Endodermal cell (in vitro differentiated cells): ENCODE results near the gene LAYN. TPM values are rescaled to one million over a fixed set of nuclear protein-coding genes. Genes with fewer than 3 reads are reported as not detected.

Experiments used
- DNase-seq: peaks from one replicate; pipeline ENCODE4 v3.0.0-alpha.2; 2017
- H3K27ac ChIP-seq: 2 replicates; pipeline ENCODE4 v1.5.1; 2013; ENCODE audit warnings: mild to moderate bottlenecking, low read depth, low read length, moderate library complexity
- H3K27me3 ChIP-seq: 2 replicates; pipeline ENCODE4 v1.6.1; 2013; ENCODE audit warnings: mild to moderate bottlenecking, low read length, moderate library complexity; ENCODE audit not compliant: insufficient read depth, control insufficient read depth, poor library complexity, severe bottlenecking
- H3K36me3 ChIP-seq: 2 replicates; pipeline ENCODE4 v1.7.0; 2013; ENCODE audit warnings: mild to moderate bottlenecking, low read length, moderate library complexity; ENCODE audit not compliant: control insufficient read depth, insufficient read depth
- H3K4me1 ChIP-seq: one replicate; pipeline ENCODE4 v1.7.0; 2013; ENCODE audit warnings: low read length; ENCODE audit not compliant: control insufficient read depth, insufficient read depth
- H3K4me3 ChIP-seq: 2 replicates; pipeline ENCODE4 v1.5.1; 2013; ENCODE audit warnings: mild to moderate bottlenecking, low read length, moderate library complexity
- H3K9ac ChIP-seq: 2 replicates; pipeline ENCODE4 v1.6.1; 2013; ENCODE audit warnings: mild to moderate bottlenecking, low read length, moderate library complexity; ENCODE audit not compliant: poor library complexity, severe bottlenecking; ENCODE audit errors: extremely low read depth
- H3K9me3 ChIP-seq: 2 replicates; pipeline ENCODE4 v1.6.1; 2013; ENCODE audit warnings: mild to moderate bottlenecking, low read length, moderate library complexity; ENCODE audit not compliant: control insufficient read depth
- H3K27ac Mint-ChIP-seq: 2 replicates; pipeline ENCODE4 v1.8.0; 2020; ENCODE audit warnings: mixed read lengths
- H3K27me3 Mint-ChIP-seq: 2 replicates; pipeline ENCODE4 v1.8.0; 2021; ENCODE audit warnings: mild to moderate bottlenecking, mixed read lengths; ENCODE audit not compliant: insufficient read depth
- H3K36me3 Mint-ChIP-seq: 2 replicates; pipeline ENCODE4 v1.8.0; 2020; ENCODE audit warnings: low read depth, mixed read lengths
- H3K4me1 Mint-ChIP-seq: 2 replicates; pipeline ENCODE4 v1.8.0; 2020; ENCODE audit warnings: mixed read lengths
- H3K4me3 Mint-ChIP-seq: 2 replicates; pipeline ENCODE4 v1.8.0; 2020; ENCODE audit warnings: mild to moderate bottlenecking, moderate library complexity, mixed read lengths
- H3K9me3 Mint-ChIP-seq: 2 replicates; pipeline ENCODE4 v1.8.0; 2020; ENCODE audit warnings: mild to moderate bottlenecking, mixed read lengths
- CTCF ChIP-seq: fragments of 200-600 bp; sonication (generic); conservative IDR thresholded peaks from 2 replicates; pipeline ENCODE4 v1.5.0; 2021; ENCODE audit warnings: antibody characterized with exemption, mild to moderate bottlenecking
- WGBS, 2 experiments: methylation state at CpG; one replicate each; pipeline versions ENCODE4 v1.1.5 to v1.1.7; 2013; ENCODE audit warnings: missing lambda C conversion rate in 2 of 2, mixed read lengths in 1 of 2; ENCODE audit not compliant: insufficient coverage in 1 of 2, insufficient read length in 1 of 2; 5-methylcytosine and 5-hydroxymethylcytosine counted together
- total RNA-seq, 2 donors: library from RNA; stranded (reverse); fragmentation: NEBNext Ultra II Directional in 1 of 2; extraction: Animal tissue kit (Norgen Biotek cat#: 25700) in 1 of 2; gene quantifications; 2 replicates in 1 of 2; 3 replicates in 1 of 2; pipeline ENCODE4 v1.2.1, GENCODE V29; 2021

Gene LAYN
- total RNA-seq, 2 donors from 2014 or later, result 1.1 to 1.5 TPM

- Mint-ChIP-seq H3K4me1 (peaks cover under 1% of the 10 kb centered on the region), H3K27me3 (peaks cover 36% of the 10 kb centered on the region), H3K27ac (no peak overlapping the region), H3K4me3 (no peak overlapping the region), H3K36me3 (no peaks in the 10 kb centered on the region), H3K9me3 (no peaks in the 10 kb centered on the region)
- no peak for DNase-seq
- no peak overlapping the region for H3K9ac ChIP-seq
- peaks cover 8% of the 10 kb centered on the region for H3K9me3 ChIP-seq
- no peaks in the 10 kb centered on the region for H3K36me3 ChIP-seq
- no peak overlapping the region for H3K27ac ChIP-seq
- peaks cover 6% of the 10 kb centered on the region for H3K27me3 ChIP-seq
- no peak for TF ChIP-seq CTCF
- H3K4me1 ChIP-seq, result no peaks in the 10 kb centered on the region
- no peak overlapping the region for H3K4me3 ChIP-seq
- WGBS, 2 experiments, result 60% methylated on average over 1 of the region's 1 CpG; no CpG with 5 or more reads in 1 of the 2 experiments
These were observed 57.6 kb downstream of the LAYN start for GRCh38 chr11:111598148-111598547.

- TF ChIP-seq CTCF, result no peak
- H3K27ac Mint-ChIP-seq, result no peak overlapping the region
- WGBS, 2 experiments, result 78 to 94% methylated on average over 2 of the region's 2 CpGs
These were observed 58.0 kb downstream of the LAYN start for GRCh38 chr11:111598559-111598958.

GRCh38 chr11:111601636-111601978 lies 61.1 kb downstream of the LAYN start:
- peak overlapping the region; percentile 60 for H3K9ac ChIP-seq
- Mint-ChIP-seq H3K27ac (peak overlapping the region; percentile 35), H3K27me3 (peaks cover 37% of the 10 kb centered on the region), H3K4me1 (peaks cover 14% of the 10 kb centered on the region), H3K36me3 (no peaks in the 10 kb centered on the region), H3K9me3 (no peaks in the 10 kb centered on the region), H3K4me3 (peak overlapping the region; percentile 70)
- DNase-seq, result no peak
- no peak for TF ChIP-seq CTCF
- WGBS, 2 experiments, result 40 to 43% methylated on average over 9 of the region's 9 CpGs
- peak overlapping the region; percentile 75 for H3K4me3 ChIP-seq
- H3K27me3 ChIP-seq, result peaks cover 6% of the 10 kb centered on the region
- H3K27ac ChIP-seq, result peak overlapping the region; percentile 38
- H3K4me1 ChIP-seq, result no peaks in the 10 kb centered on the region
- H3K9me3 ChIP-seq, result no peaks in the 10 kb centered on the region
- H3K36me3 ChIP-seq, result no peaks in the 10 kb centered on the region

More at GRCh38 chr11:111598559-111598958, 58.0 kb downstream of the LAYN start:
- no peak for DNase-seq
- Histone ChIP-seq H3K4me3 (no peak overlapping the region), H3K27ac (no peak overlapping the region), H3K36me3 (no peaks in the 10 kb centered on the region), H3K9me3 (peaks cover 8% of the 10 kb centered on the region), H3K4me1 (no peaks in the 10 kb centered on the region), H3K9ac (no peak overlapping the region), H3K27me3 (peaks cover 6% of the 10 kb centered on the region)
- H3K4me1 Mint-ChIP-seq, result peaks cover 4% of the 10 kb centered on the region
- no peaks in the 10 kb centered on the region for H3K36me3 Mint-ChIP-seq
- peaks cover 38% of the 10 kb centered on the region for H3K27me3 Mint-ChIP-seq
- H3K4me3 Mint-ChIP-seq, result no peak overlapping the region
- no peaks in the 10 kb centered on the region for H3K9me3 Mint-ChIP-seq
